ENCODE results near the gene FOXJ3.

DNA sequence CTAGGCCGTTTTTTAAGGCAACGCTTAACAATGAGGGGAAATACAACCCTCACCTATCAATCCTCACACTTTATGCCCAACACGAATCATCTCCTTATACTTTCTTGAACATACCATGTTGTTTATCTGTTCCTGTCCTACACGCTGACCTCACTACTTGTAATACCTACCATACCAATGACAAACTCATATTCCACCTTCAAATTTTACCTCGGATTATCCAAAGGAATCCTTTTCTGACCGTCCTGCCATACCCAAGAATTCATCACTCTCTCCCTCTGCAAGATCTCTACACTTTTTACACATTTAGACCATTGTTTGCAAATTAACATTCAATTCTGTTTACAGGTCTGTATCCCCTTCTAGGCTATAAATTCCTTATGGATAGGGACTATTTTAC lies 106.1 kb downstream of the FOXJ3 start:
- TF ChIP-seq, protein P1, sequence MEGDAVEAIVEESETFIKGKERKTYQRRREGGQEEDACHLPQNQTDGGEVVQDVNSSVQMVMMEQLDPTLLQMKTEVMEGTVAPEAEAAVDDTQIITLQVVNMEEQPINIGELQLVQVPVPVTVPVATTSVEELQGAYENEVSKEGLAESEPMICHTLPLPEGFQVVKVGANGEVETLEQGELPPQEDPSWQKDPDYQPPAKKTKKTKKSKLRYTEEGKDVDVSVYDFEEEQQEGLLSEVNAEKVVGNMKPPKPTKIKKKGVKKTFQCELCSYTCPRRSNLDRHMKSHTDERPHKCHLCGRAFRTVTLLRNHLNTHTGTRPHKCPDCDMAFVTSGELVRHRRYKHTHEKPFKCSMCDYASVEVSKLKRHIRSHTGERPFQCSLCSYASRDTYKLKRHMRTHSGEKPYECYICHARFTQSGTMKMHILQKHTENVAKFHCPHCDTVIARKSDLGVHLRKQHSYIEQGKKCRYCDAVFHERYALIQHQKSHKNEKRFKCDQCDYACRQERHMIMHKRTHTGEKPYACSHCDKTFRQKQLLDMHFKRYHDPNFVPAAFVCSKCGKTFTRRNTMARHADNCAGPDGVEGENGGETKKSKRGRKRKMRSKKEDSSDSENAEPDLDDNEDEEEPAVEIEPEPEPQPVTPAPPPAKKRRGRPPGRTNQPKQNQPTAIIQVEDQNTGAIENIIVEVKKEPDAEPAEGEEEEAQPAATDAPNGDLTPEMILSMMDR (IDR thresholded peaks at IDR 0.05; ENCODE audit: low read depth, low read length, poor library complexity, severe bottlenecking): no peak
- TF ChIP-seq EZH2phosphoT487 (IDR thresholded peaks at IDR 0.05; ENCODE audit: borderline replicate concordance, low read length): no peak

Data from DOHH2 (cell line).